GM12892 (cell line): Measurements from ENCODE around the gene CDKN2AIPNL.
A peak's percentile ranks its signal among the peaks of the same experiment; 100 is the strongest.

Experiments
- DNase-seq: peaks from one replicate; pipeline ENCODE4 v3.0.0; 2011; ENCODE audit not compliant: insufficient read length
- FAIRE-seq: peaks from 2 replicates; lab custom pipeline; 2011; peaks lifted over from hg19 to GRCh38; lab: Jason Lieb, UNC
- POLR2A ChIP-seq: IDR thresholded peaks from 2 replicates; pipeline ENCODE4 v1.6.1; 2011; ENCODE audit warnings: low read depth, low read length, control low read depth
- POLR2AphosphoS5 ChIP-seq: IDR thresholded peaks from 2 replicates; pipeline ENCODE4 v1.6.1; 2011; ENCODE audit warnings: low read depth, low read length, control low read depth
- TAF1 ChIP-seq: IDR thresholded peaks from 2 replicates; pipeline ENCODE4 v1.6.1; 2011; ENCODE audit warnings: low read depth, mild to moderate bottlenecking, control low read depth, low read length, borderline replicate concordance

Gene CDKN2AIPNL

GRCh38 chr5:134418958-134419357, 7.3 kb upstream of the CDKN2AIPNL start:
- no peak for FAIRE-seq
- no peak for DNase-seq
- no peak for TF ChIP-seq POLR2A
- no peak for TF ChIP-seq TAF1
- TF ChIP-seq POLR2AphosphoS5: no peak

- DNase-seq: no peak
- TF ChIP-seq TAF1 (no peak), POLR2A (no peak), POLR2AphosphoS5 (no peak)
- FAIRE-seq: no peak
These were observed 6.0 kb upstream of the CDKN2AIPNL start for GRCh38 chr5:134417707-134418106.

GRCh38 chr5:134413046-134413445, 1.4 kb upstream of the CDKN2AIPNL start:
- no peak for FAIRE-seq
- TF ChIP-seq TAF1 (no peak), POLR2A (no peak), POLR2AphosphoS5 (no peak)
- no peak for DNase-seq

GRCh38 chr5:134411228-134411545, 494 bp downstream of the CDKN2AIPNL start:
- DNase-seq: no peak
- FAIRE-seq: no peak
- TF ChIP-seq POLR2AphosphoS5 (no peak), POLR2A (no peak), TAF1 (no peak)

DNA sequence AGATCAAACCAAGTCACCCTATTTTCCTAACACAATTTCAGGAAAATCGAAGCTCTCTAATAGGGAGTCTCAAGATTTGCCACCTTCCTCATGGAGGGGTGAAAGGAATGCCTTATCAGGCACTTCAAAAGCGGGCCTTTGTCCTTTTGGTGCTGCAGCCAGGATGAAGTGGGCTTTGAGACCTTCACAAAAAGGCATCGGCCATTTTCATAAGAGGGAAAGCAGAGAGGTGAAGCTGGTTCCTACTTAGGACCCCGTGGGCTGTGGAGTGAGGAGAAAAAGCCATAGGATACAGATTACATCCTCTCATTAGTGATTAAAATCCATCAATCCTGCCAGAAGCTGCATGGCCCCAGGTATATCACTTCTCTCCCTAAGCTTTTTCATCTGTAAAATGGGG, 859 bp downstream of the CDKN2AIPNL start:
- FAIRE-seq (no peak), DNase-seq (no peak)
- no peak for TF ChIP-seq POLR2A
- TF ChIP-seq TAF1: no peak
- TF ChIP-seq POLR2AphosphoS5: no peak

GRCh38 chr5:134409321-134409720, 2.4 kb downstream of the CDKN2AIPNL start:
- no peak for TF ChIP-seq TAF1
- TF ChIP-seq POLR2AphosphoS5: no peak
- no peak for TF ChIP-seq POLR2A
- no peak for FAIRE-seq
- DNase-seq: no peak

DNA sequence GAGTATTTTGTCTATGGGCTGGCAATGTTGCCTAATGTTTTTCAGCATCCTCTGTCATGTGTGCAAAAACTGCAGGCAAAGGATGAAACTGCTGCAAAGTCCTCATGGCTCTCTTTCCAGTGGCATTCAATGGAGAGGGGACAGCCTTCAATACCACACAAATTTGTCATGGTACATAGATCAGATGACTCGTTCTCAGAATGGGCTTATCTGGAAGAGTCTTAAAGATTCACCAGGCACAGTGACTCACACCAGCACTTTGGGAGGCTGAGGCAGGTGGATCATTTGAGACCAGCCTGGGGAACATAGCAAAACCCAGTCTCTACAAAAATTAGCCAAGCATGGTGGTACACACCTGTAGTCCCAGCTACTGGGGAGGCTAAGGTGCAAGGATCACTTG, 5.3 kb downstream of the CDKN2AIPNL start:
- TF ChIP-seq TAF1: no peak
- no peak for TF ChIP-seq POLR2A
- no peak for TF ChIP-seq POLR2AphosphoS5
- no peak for FAIRE-seq
- no peak for DNase-seq

DNA sequence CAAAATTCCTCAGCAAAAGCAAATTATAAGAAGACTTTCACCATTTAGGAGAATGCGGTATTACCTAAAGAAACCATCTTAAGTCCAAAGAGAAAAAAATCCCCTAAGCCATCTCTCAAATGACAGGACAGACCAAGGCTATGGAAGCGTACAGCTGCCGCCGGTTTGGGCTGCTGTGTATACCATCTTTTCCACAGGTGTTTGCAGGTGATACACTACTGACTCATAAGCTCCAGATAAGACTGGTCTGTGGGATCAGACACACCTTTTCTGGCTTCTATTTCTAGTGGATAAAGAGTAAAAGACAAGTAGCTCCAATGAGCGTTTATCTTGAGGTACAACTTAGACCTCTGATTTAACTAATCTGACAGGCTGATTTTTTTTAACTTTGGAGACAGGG, 7.7 kb downstream of the CDKN2AIPNL start:
- no peak for FAIRE-seq

GRCh38 chr5:134398609-134399155, 13.0 kb downstream of the CDKN2AIPNL start:
- DNase-seq: no peak
- FAIRE-seq: no peak
- no peak for TF ChIP-seq POLR2AphosphoS5
- no peak for TF ChIP-seq POLR2A
- no peak for TF ChIP-seq TAF1

More for the DNA sequence above, 7.7 kb downstream of the CDKN2AIPNL start:
- TF ChIP-seq TAF1 (no peak), POLR2AphosphoS5 (no peak), POLR2A (no peak)
- DNase-seq: no peak

DNA sequence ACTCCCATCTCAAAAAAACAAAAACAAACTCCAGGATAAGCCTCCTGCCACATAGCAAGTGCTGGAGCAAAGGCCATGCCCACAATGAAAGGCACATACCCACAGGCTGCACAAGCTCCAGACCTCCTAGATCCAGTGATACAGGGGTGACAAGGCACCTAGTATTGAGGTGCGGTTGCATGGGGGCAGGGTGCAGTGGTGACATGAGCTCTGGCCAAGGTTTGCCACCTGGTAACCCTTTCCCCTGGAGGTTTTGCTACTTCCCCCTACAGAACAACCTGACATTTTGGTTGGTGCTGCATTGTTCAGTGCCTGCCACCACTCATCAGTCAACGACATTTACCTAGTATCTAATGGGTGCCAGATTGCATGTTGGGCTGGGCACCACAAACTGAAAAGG, 14.5 kb downstream of the CDKN2AIPNL start:
- TF ChIP-seq TAF1: no peak
- 0 out of 2 replicates have a peak, but pooled peaks have one; percentile 23 for TF ChIP-seq POLR2A
- DNase-seq (no peak), FAIRE-seq (no peak)

- no peak for TF ChIP-seq POLR2AphosphoS5
- TF ChIP-seq POLR2A: no peak
- TF ChIP-seq TAF1: no peak
- FAIRE-seq: no peak
These were observed 15.4 kb downstream of the CDKN2AIPNL start for GRCh38 chr5:134396274-134396673.

DNA sequence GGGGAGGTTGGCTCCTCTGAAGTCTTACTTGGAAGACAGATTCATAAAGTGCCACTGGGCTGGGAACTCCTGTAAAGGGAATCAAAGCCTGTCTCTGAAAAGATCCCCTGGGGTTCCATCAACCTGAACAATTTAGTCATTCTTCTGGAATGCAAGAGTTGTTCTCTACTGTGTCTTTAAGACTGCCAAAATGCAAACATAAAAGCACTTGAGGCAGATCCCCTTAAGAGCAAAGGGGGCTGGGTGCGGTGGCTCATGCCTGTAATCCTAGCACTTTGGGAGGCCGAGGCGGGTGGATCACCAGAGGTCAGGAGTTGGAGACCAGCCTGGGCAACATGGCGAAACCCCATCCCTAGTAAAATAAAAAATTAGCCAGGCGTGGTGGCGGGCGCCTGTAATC, 16.7 kb downstream of the CDKN2AIPNL start:
- FAIRE-seq (no peak), DNase-seq (no peak)
- TF ChIP-seq POLR2A (no peak), POLR2AphosphoS5 (no peak), TAF1 (no peak)

More at GRCh38 chr5:134396274-134396673, 15.4 kb downstream of the CDKN2AIPNL start:
- no peak for DNase-seq

DNA sequence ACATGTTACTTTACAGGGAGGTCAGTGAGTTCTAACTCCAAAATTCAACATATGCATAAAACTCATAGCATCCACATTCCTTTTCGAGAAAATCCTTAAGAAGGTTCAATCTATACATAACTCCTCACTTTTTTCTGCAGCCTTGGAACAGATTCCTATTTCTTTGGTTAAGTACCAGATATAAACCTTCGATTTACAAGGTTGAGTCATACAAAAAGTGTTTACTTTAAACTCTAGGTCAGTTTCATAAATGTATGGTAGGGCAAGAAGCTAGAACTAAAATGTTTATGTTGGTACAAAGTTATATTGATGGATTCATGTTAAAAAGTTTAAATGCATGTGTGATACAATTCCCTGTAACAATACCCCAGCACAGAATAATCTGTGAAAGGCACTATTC, 19.4 kb downstream of the CDKN2AIPNL start:
- FAIRE-seq (no peak), DNase-seq (no peak)
- TF ChIP-seq POLR2A (no peak), POLR2AphosphoS5 (no peak), TAF1 (no peak)

- no peak for DNase-seq
- FAIRE-seq: peak; percentile 24
- TF ChIP-seq TAF1 (no peak), POLR2A (no peak), POLR2AphosphoS5 (no peak)
These were observed 24.2 kb downstream of the CDKN2AIPNL start for GRCh38 chr5:134387443-134387842.
